NCI-H2029 (cell line): ENCODE data around the gene CDK14.
A peak's percentile ranks its signal among the peaks of the same experiment; 100 is the strongest.
"Not testable (repeated sequence)": the region's sequence is repeated elsewhere in the genome, so short reads cannot be mapped to it uniquely, and the experiment has no call there.

Source experiments
- DNase-seq: peaks from one replicate; lab custom pipeline; 2025; lab: John Stamatoyannopoulos, UW

Gene CDK14

GRCh38 chr7:91156316-91157185 is 560.4 kb downstream of the CDK14 start:
- no peak for DNase-seq

- DNase-seq: no peak
Measured at GRCh38 chr7:91157579-91158320, 561.6 kb downstream of the CDK14 start.

- no peak for DNase-seq
Measured at GRCh38 chr7:91162436-91162835, 566.3 kb downstream of the CDK14 start.

GRCh38 chr7:91164506-91164905 is 568.4 kb downstream of the CDK14 start:
- no peak for DNase-seq

GRCh38 chr7:91165006-91165845 is 569.1 kb downstream of the CDK14 start:
- DNase-seq: no peak

GRCh38 chr7:91165846-91166230 is 569.7 kb downstream of the CDK14 start:
- DNase-seq: no peak

GRCh38 chr7:91168871-91169829 is 573.0 kb downstream of the CDK14 start:
- no peak for DNase-seq

- no peak for DNase-seq
Measured at GRCh38 chr7:91169830-91170191, 573.7 kb downstream of the CDK14 start.

GRCh38 chr7:91173265-91173664 is 577.1 kb downstream of the CDK14 start:
- DNase-seq: not testable (repeated sequence)

GRCh38 chr7:91180746-91181145 is 584.6 kb downstream of the CDK14 start:
- DNase-seq: no peak

GRCh38 chr7:91181949-91182348 is 585.8 kb downstream of the CDK14 start:
- no peak for DNase-seq

- peak; percentile 58 for DNase-seq
Measured at GRCh38 chr7:91182819-91183764, 587.0 kb downstream of the CDK14 start.

GRCh38 chr7:91185771-91186170 is 589.6 kb downstream of the CDK14 start:
- DNase-seq: no peak

- DNase-seq: no peak
Measured at GRCh38 chr7:91187061-91187460, 590.9 kb downstream of the CDK14 start.

GRCh38 chr7:91191771-91192170 is 595.6 kb downstream of the CDK14 start:
- no peak for DNase-seq

- DNase-seq: no peak
Measured at GRCh38 chr7:91193141-91193540, 597.0 kb downstream of the CDK14 start.

- no peak for DNase-seq
Measured at GRCh38 chr7:91194841-91195240, 598.7 kb downstream of the CDK14 start.

GRCh38 chr7:91196058-91196457 is 599.9 kb downstream of the CDK14 start:
- no peak for DNase-seq

- no peak for DNase-seq
Measured at GRCh38 chr7:91198371-91198770, 602.2 kb downstream of the CDK14 start.

- DNase-seq: no peak
Measured at GRCh38 chr7:91199601-91200000, 603.5 kb downstream of the CDK14 start.
